HL-60 (cell line): ENCODE results near the gene SCG5.

Experiments
- CTCF ChIP-seq: IDR thresholded peaks from one replicate; pipeline ENCODE4 v1.5.1; 2011; ENCODE audit warnings: low read length, control low read depth, inconsistent platforms; ENCODE audit not compliant: insufficient read depth
- POLR2AphosphoS5 ChIP-seq: IDR thresholded peaks from 2 replicates; pipeline ENCODE4 v1.6.1; 2012; ENCODE audit warnings: low read depth

GRCh38 chr15:32737304-32737703 is 95.8 kb downstream of the SCG5 start:
- no peak for TF ChIP-seq CTCF
- TF ChIP-seq POLR2AphosphoS5, result no peak
